ENCODE measurements around the gene TCOF1.

Gene TCOF1

GRCh38 chr5:150347451-150347850, 10.0 kb upstream of the TCOF1 start:
- no peak for DNase-seq (ENCODE audit: low spot score)
- FAIRE-seq = no peak

GRCh38 chr5:150349681-150350275, 7.7 kb upstream of the TCOF1 start:
- FAIRE-seq (no peak), DNase-seq (ENCODE audit: low spot score) (no peak)

DNA sequence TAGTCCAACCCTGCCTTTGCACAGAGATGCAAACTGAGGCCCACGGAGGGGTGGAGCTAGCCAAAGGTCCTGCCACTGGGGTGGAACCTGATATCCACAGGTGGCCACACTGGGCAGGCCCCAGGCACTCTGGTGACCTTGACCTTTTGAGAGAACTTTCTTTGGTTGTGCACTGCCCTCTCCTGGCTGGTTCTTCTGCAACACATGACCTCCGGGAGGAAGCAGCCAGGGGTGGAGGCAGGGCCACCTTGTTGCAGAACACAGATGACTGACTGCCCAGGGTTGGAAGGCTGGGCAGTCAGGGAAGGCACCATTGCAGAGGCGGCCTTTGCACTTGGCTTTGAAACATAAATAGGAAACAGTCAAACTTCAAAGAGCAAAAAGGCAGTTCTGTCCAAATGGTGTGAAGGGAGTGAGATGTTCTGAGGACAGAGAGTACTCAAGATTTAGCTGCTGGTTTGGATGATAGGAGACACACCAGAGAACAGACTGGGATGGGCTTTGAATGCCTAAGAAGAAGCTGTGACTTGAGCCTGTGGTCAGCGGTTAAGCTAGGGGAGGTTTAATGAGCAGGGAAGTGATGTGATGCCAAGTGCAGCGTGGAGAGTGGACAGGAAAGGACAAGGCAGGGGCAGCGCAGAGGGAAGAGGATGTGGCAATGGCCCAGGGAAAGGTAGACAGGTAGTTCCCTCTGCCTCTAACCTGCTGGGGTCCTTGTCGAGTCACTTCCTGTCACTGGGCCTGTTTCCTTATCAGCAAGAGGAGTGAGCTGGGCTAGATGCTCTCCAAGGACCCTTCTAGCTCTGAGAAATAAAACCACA, 6.8 kb upstream of the TCOF1 start:
- DNase-seq (ENCODE audit: low spot score) (peak; percentile 69), FAIRE-seq (peak; percentile 61)

- FAIRE-seq (no peak), DNase-seq (ENCODE audit: low spot score) (peak; percentile 10)
These were observed 5.1 kb upstream of the TCOF1 start for GRCh38 chr5:150352244-150353031.

DNA sequence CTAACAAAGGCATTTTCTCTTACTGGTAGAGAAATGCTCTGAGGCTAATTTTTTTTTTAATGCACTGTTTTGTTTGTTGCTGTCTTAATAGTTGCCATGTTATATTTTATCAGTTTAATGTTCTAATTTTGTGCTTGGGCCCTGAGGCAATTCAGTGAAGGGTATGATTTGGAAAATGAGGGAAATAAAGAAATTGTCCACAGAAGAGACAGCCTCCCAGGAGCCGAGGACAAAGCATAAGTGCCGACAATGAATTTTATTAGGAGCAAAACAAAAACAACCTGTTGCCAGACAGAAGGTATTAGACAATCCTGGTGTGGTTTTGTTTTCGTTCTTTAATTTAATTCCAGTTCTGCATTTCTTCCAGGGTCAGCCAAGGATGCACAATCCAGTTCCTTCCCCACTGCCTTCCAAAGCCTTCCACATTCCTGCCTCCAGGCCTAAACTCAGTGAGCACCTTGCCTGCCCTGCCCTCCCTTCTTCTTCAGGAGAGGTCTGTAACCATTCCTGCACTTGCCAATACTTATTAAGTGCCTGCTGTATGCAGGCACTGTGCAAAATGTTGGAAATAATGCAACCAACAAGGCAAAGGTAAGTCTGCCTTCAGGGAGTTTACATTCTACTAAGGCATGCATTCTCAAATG, 4.3 kb upstream of the TCOF1 start:
- FAIRE-seq (no peak), DNase-seq (ENCODE audit: low spot score) (no peak)

DNA sequence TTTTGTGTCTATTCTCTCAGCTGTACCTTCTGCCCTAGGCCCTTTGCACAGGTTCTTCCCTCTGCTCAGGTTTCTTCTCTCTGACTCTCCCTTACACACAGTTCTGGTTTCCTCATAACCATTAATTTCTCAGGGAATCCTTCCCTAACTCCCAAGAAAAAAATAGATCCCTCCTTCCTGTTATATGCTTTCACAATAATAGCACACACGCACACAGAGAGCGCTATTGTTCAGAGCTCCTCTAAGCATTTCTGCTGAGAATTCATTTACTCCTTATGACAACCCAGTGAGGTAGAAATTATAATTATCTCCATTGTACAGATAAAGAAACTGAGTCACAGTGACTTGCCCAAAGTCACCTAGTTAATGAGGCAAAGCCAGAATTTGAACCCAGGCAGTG, 1.7 kb upstream of the TCOF1 start:
- FAIRE-seq (no peak), DNase-seq (ENCODE audit: low spot score) (no peak)

- FAIRE-seq (no peak), DNase-seq (ENCODE audit: low spot score) (no peak)
These were observed 762 bp upstream of the TCOF1 start for GRCh38 chr5:150356575-150357294.

- peak; percentile 67 for DNase-seq (ENCODE audit: low spot score)
- FAIRE-seq = no peak
These were observed 981 bp downstream of the TCOF1 start for GRCh38 chr5:150358261-150359095.

GRCh38 chr5:150361301-150361700, 3.8 kb downstream of the TCOF1 start:
- DNase-seq (ENCODE audit: low spot score) = no peak

DNA sequence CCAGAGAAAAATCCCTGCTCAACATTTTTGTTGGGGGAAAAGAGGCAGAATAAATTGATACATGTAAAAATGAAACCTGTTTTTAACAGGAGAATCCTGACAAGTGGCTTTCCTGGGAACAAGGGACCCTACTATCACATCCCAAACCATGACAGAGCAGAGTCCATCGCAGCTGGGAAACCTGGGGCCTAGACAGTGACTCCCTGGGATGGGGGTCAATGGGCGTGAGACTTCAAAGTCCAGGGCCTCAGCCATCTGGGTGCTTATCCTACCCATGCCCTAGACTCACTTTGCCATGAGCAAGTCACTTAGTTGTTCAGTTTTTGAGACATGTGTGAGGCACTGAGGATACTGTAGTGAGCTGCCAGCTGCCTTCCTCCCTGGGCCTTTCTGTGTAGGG, 5.7 kb downstream of the TCOF1 start:
- FAIRE-seq (no peak), DNase-seq (ENCODE audit: low spot score) (no peak)

More at GRCh38 chr5:150361301-150361700, 3.8 kb downstream of the TCOF1 start:
- FAIRE-seq = no peak

- DNase-seq (ENCODE audit: low spot score) = no peak
- FAIRE-seq = no peak
These were observed 6.5 kb downstream of the TCOF1 start for GRCh38 chr5:150364004-150364403.

DNA sequence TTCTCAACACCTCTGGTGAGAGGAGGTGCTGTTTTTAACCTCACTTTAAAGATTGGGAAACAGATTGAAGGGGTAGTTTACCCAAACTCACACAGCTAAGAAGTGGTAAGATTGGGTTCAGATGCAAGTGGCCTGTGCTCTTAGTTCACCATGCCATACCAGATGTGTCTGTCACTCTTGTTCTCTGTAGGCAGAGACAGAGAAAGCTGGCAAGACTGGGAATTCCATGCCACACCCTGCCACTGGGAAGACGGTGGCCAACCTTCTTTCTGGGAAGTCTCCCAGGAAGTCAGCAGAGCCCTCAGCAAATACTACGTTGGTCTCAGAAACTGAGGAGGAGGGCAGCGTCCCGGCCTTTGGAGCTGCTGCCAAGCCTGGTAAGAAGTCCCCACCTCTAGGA, 11.0 kb downstream of the TCOF1 start:
- DNase-seq (ENCODE audit: low spot score) (no peak), FAIRE-seq (no peak)

GRCh38 chr5:150372639-150373038, 15.1 kb downstream of the TCOF1 start:
- DNase-seq (ENCODE audit: low spot score) (no peak), FAIRE-seq (no peak)

DNA sequence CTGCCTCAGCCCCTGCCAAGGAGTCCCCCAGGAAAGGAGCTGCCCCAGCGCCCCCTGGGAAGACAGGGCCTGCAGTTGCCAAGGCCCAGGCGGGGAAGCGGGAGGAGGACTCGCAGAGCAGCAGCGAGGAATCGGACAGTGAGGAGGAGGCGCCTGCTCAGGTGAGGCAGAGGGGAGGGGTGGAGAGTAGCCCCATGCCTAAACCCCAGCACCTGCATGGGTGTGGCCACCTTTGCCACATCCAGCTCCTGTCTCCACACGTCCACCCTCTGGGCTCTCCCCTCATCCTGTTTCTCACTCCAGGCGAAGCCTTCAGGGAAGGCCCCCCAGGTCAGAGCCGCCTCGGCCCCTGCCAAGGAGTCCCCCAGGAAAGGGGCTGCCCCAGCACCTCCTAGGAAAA, 17.2 kb downstream of the TCOF1 start:
- FAIRE-seq = no peak
- DNase-seq (ENCODE audit: low spot score) = no peak

GRCh38 chr5:150376799-150377771, 19.6 kb downstream of the TCOF1 start:
- FAIRE-seq = no peak
- DNase-seq (ENCODE audit: low spot score) = no peak

- FAIRE-seq (peak; percentile 55), DNase-seq (ENCODE audit: low spot score) (peak; percentile 78)
These were observed 20.6 kb downstream of the TCOF1 start for GRCh38 chr5:150377964-150378694.

GRCh38 chr5:150384701-150385100, 27.2 kb downstream of the TCOF1 start:
- FAIRE-seq (no peak), DNase-seq (ENCODE audit: low spot score) (no peak)
